ENCODE results near the gene CSNK1D.
A peak's percentile ranks its signal among the peaks of the same experiment; 100 is the strongest.

CSNK1D gene

DNA sequence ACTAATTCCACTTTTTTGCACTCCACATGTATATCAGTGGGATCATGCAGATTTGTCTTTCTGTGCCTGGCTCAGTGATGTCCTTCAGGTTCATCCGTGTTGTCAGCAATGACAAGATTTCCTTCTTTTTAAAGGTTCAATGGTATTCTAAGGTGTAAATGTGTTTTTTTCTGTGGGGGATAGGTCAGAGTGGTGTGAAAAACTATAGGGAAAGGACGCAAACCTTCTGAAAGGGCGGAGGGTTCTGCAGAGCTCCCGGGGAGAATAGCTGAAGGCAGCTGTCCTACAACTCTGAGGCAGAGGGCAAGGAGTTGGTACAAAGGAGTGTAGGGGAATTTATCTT, 21.9 kb upstream of the CSNK1D start:
- DNase-seq (ENCODE audit: low read depth in 3 of 3) = no peak

DNA sequence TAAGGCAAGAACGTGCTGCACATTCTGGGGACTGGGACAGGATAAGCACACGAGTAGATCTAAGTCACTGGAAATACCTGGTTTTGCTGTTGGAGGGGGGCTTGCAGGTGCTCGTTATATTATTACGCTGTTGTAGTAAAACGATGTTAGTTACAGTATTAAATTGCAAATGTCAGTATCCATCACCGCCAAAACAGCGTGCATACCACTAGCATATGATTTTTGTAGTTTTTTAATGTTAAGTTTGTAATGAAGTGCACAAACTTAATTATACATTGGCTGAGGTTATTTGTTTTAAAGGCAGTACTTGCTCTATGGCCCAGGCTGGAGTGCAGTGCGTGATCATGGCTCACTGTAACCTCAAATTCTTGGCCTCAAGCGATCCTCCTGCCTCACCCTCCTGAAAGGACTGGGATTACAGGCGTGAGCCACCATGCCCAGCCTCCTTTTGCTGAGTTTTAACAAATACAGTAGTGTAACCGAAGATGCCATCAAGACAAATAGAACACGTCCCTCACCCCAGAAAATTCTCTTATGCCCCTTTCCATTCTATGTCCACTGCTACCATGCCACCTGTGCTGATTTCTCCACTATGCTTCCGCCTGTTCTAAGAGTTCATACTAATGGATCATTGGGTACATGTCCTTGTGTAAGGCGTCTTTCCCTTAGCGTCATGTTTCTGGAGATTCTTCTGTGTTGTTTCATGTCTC, 20.7 kb upstream of the CSNK1D start:
- DNase-seq (ENCODE audit: low read depth in 3 of 3) = no peak

DNA sequence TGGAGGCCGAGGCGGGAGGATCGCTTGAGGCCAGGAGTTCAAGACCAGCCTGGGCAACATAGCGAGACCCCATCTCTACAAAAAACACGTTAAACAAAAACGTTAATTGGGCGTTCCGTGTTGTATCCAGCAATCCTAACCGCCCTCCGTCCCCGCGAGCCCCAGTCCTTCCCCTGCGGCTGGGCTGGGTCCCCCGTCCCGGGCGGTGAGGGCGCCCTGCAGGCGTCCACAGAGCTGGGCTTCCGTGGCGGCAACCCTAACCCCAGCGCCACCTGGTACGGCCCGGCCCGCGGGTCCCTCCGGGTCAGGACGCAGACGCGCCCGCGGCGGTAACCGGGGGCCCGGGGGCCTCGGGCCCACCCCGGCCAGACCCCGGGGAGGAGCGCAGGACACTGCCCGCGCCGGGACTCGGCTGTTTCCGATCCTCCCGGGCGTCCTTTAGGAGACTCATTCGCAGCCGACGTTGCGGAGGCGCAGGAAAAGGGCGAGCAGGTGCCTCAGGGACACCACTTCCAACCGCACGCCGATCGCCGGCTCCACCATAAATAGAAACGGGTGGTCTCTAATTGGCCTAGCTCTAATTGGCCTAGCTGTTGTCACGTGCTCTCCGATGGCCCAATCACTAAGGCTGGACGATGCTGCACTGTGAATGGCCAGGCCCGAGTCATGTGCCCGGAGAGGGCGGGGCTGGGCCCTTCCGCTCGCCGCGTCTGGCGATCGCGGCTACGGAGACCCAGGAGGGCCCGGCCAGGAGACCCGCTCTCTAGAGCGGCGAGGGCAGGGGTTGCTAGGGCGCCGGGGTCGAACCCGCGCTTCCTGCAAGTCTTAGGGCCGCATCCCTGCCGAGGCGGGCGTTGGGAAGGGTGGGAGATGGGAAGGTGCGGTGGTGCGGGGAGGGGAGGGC, 19.0 kb upstream of the CSNK1D start:
- peak; percentile 81 to 91 (median 85) for DNase-seq (ENCODE audit: low read depth in 3 of 3)

DNA sequence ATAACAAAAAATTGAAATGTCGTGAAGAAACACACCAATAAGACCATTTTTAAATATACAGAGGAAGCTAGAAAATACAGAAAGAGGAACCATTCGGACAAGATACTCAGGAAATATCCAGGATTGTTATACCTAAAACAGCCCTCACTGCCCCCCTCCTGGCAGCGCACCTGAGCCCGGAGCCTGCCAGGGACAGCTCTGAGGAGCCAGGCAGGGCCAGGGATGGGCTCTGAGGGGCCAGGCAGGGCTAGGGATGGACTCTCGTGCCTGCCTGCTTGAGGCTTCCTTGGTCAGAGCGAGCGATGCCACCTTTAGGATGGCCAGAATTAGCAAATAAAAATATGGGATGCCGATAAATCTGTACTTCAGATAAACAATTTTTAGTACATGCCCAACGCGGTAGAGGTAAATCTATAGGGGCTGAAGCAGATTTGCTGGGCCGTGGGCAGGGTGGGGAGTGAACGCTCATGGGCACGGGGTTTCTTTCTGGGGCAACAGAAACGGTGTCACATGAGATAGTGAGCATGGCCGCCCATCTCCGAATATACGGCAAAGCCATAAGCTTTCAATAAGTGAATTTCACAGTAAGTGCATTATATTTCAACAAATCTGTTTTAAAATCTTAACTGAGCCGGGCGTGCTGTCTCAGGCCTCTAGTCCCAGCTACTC, 18.2 kb upstream of the CSNK1D start:
- DNase-seq (ENCODE audit: low read depth in 3 of 3) = no peak

DNA sequence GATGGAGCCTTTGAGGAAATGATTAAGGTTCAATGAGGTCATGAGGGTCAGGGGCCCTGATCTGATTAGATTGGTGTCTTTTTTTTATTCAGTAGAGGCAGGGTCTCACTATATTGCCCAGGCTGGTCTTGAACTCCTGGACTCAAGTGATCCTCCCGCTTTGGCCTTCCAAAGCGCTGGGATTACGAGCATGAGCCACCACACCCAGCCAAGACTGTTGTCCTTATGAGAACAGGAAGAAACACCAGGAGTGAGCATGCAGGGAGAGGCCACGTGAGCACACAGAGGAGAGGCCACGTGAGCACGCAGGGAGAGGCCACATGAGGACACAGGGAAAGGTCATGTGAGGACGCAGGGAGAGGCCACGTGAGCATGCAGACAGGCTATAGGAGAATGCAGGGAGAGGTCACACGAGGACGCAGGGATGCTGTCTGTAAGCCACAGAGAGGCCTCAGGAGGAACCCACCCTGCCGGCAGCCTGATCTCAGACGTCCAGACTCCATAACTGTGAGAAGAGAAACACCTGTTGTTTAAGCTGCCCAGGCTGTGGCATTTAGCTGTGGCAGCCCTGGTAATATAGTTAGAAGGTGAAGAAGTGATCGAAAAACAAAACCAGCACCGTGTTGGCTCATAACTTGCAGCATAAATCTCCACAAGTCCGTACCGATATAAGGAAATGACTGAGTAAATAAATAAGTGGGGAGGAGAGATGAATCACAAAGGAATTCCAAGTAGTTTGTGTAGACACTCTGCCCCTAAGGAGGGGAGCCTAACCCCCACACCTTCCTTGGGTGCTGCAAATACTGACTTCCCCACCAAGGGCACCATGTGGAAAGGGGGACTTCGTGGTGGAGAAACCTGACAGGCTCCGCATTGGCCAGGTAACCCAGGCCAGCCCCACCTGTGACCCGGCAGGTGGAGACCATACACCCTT, 14.6 kb upstream of the CSNK1D start:
- no peak for DNase-seq (ENCODE audit: low read depth in 3 of 3)

DNA sequence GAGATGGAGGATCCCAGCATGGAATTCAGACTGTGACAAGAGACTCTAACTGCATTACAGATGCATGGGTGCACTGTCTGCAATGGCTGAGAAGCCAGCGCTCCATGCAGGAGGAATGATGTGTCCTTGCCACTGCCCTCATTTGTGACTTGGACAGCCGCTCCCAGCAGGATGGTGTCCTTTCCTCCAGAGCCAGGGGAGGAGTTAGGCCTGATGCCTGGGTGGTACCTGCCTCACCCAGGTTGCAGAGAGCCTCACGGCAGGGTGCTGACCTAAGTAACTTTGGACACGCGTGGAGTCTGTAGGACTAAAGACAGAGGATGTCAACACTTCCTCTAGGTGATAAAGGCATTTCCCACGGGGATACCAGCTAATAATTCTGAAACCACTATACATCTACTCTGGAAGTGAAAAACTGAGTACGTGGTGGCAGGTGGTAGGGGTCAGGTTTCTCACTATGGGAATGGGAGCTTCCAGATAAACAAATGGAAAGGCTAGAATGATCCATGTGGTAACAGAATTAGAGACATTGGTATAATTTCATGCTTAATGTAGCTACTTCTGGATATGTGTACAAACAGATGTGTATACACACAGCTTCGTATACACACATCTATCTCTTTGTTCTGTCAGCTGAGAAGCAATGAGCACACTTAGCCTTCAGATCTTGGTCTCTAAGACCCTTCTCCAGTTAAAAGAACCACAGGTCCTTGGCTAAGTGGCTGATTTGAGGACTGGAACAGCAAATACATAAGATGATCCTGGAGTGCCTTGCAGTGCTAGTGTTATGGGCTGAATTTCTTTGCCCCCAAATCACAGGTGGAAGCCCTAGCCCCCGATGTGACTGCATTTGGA, 13.7 kb upstream of the CSNK1D start:
- DNase-seq (ENCODE audit: low read depth in 3 of 3) = no peak

DNA sequence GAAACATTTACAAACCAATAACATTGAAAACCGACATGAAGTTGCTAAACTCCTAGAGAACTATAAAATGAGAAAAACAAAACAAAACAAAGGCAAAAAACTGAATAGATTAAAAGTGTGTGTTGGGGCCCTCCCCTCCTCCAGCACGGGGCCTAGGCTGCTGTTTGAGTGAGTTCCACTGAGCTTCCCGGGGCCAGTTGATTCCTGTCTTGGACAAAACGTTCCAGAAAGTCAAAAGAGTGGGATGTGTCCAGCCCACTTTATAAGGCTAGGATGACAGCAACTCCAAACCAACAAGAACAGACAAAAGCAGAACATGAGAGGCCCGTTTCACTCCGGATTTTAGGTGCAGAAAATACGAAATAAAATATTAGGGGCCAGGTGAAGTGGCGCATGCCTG, 11.6 kb upstream of the CSNK1D start:
- no peak for DNase-seq (ENCODE audit: low read depth in 3 of 3)

DNA sequence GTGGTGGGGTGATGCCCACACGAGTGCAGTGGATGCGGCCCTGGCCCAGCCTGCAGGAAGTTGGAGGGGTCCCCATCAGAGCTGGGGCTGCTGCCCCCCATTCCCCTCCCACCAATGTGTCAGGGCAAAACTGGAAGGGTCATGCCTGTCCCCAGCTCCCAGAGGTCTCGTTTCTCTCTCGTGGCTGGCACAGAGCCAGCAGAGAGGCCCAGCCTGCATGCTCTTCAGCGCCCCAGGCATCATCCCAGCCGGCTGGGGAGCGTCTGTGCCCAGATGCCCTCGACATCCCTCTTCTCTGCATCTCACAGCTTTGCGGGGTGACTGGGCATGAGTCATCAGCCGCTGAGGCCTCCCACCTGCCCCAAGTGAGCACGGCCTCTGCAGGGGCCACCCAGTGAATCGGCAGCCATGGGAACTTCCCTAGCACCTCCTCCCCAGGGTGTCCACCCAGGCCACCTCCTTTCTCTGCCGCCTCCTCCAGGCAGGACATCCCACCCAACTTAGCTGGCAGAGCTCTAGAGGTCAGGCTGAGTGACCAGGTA, 9.8 kb upstream of the CSNK1D start:
- DNase-seq (ENCODE audit: low read depth in 3 of 3) = peak in 1 of 3 experiments; percentile 67

DNA sequence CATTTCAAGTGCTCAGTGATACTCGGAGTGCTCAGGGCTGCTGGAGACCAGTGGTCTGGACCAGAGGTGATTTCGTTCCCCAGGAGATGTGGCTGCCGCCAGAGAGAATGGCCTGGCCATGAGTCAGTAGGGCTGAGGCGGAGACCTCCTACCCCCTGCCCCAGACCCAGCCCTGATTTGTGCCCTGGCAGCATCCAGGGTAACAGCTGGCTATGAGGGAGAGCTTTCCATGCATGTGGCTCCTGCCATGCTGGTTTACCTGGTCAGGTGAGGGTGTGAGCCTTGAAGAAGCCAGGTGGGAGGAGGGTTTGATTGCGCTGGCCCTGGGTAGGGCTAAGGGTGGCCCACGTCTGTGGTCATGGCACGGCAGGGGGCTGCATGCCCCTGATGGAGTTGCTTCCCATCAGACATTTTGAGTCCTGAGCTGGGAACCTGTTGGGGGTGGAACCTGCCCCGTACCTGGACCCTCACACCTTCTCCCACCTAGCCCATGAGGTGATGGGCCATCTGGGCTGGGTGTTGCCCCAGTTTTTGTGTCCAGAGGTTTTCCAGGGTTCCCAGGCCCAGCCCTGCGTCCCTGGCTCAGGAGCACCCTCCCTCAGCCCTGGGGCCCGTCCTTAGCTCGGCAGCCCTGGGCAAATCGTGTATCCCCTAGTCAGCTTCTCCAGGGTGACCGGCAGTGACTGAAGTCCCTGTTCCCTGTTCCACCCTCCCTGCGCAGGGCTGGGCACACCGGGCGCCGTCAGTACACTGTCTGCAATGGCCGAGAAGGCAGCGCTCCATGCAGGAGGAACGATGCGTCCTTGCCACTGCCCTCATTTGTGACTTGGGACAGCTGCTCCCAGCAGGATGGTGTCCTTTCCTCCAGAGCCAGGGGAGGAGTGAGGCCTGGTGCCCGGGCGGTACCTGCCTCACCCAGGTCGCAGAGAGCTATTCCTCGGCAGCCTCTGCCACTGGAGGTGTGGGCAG, 9.0 kb upstream of the CSNK1D start:
- no peak for DNase-seq (ENCODE audit: low read depth in 3 of 3)

DNA sequence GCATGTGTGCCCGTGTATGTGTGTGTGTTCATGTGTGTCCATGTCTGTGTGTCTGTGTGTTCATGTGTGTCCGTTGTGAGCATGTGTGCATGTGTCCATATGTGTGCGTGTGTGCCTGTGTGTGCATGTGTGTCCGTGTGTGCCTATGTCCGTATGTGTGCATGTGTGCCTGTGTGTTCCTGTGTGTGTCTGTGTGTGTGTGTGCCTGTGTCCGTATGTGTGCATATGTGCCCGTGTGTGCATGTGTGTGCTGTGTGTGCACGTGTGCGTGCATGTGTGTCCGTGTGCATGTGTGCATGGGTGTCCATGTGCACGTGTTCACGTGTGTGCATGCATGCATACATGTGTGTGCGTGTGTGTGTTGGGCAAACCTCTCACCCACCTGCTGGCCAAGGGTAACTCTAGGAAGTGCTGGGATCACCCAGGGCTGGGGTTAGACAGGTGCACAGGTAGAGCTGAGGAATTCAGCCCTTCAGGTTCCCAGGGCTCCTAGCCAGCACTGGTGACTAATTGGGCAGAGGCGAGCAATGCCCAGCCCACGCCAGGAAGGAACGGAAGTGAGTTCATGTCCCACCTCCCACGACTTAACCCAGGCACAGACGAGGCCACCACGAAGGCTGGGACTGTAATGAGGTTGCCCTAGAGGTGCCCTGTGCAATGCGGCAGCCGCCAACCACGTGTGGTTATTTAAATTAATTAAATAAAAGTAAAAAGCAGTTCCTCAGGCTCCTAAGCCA, 8.2 kb upstream of the CSNK1D start:
- DNase-seq (ENCODE audit: low read depth in 3 of 3) = peak in 1 of 3 experiments; percentile 57

DNA sequence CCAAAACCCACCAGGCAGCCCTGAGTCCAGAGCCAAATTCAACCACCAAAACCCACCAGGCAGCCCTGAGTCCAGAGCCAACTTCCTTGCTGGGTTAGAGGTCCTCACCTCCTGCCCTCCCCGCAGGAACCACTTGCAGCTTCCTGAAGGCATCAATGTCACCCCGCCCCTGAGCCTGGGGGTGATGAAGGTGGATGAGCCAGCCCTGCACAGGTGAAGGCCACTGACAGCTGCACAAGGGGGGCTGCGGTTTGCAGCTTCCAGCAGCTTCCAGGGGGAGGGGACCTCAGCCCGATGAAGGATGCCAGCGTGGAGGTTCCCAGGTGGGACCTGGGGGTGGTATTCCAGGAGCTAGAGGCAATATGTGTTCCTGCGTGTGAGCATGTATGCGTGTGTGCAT, 7.6 kb upstream of the CSNK1D start:
- no peak for DNase-seq (ENCODE audit: low read depth in 3 of 3)

DNA sequence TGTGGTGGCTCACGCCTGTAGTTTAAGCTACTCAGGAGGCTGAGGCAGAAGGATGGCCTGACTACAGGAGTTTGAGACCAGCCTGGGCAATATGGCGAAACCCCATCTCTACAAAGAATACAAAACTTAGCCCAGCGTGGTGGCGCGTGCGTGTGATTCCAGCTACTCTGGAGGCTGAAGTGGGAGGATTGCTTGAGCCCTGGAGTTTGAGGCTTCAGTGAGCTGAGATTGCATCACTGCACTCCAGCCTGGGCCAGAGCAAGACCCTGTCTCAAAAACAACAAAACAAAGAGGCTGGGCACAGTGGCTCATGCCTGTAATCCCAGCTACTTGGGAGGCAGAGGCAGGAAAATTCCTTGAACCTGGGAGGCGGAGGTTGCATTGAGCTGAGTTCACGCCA, 7.0 kb upstream of the CSNK1D start:
- DNase-seq (ENCODE audit: low read depth in 3 of 3) = no peak

DNA sequence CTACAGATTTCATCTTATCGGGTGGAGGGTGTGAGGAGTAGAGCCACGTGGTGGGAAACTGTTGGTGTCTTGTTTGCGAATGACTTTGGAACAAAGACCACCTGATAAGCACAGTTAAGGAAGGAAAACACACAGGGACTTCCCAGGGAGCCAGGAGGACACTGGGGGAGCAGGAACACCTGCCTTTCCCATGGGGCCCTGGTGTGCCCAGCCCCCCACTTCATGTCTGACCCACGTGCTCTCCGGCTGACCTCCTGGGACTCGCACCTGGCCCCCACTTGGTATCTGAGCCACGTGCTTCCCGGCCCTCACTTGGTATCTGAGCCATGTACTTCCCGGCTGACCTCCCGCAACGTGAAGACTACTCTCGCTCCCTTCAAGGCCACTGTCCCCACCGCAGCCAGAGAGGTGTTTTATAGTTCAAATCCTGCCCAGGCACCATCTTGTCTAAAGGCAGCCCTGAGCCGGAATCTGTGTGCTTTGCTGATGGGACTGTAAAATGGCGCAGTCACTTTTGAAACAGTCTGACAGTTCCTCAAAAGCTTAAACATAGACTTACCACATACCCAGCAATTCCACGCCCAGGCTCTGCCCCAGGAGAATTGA, 5.4 kb upstream of the CSNK1D start:
- DNase-seq (ENCODE audit: low read depth in 3 of 3) = no peak

DNA sequence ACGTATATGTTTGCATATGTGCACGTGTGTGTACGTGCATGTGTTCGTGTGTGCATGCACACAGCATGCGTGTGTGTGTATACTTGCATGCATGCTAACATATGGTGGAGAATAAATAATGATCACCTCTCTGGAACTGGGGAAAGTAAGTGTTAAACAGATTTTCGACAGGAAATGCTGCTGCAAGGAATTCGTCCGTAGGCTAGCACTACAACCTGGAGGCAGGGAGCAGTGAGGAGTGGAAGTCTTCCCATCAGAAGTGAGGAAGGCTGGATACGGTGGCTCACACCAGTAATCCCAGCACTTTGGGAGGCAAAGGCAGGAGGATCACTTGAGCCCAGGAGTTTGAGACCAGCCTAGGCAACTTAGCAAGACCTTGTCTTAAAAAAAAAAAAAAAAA, 4.8 kb upstream of the CSNK1D start:
- DNase-seq (ENCODE audit: low read depth in 3 of 3) = no peak

DNA sequence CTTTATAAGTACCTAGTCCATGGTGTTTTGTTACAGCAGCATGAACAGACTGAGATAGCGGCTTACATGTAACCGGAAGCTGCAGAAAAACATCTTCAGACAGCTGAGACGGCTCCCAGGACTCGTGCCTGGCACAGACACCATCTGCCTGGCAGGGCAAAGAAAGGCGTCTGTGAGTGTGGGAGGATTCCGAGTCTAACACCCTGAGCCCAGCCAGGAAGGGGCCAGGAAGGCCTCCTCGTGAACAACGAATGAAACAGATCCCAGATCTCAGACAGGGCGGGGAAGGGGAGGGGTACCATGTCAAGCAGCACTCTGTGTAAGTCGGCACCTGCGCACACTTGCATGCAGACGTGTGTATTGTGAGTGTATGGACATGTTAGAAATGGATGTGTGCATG, 4.4 kb upstream of the CSNK1D start:
- no peak for DNase-seq (ENCODE audit: low read depth in 3 of 3)

DNA sequence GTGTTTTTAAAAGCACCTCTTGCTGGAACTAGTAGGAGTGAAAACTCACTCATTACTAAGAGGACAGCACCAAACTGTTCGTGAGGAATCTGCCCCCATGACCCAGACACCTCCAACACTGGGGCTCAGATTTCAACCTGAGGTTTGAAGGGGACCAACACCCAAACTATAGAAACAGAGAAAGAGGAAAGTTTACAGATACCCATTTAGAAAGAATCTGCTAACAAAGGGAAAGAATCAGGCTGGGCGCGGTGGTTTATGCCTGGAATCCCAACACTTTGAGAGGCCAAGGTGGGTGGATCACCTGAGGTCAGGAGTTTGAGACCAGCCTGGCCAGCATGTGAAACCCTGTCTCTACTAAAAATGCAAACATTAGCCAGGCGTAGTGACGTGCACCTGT, 3.4 kb upstream of the CSNK1D start:
- DNase-seq (ENCODE audit: low read depth in 3 of 3) = no peak

DNA sequence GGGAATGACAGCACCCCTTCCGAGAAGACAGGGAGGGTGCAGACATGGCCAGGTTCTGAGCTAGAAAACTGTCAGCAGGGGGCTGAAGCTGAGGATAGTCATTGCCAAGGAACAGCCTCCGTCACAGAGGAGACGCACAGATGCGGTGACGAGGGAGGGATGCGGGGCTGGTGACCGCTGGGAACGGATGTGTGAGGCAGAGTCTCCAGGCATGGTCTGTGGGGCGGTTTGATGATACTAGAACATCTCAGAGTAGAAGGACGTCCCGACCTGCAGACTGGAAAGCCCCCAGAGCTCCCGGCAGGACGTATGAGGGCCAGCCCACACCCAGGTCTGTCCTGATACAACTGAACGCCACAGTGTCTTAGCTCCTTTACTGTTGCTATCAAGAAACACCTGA, 1.8 kb upstream of the CSNK1D start:
- no peak for DNase-seq (ENCODE audit: low read depth in 3 of 3)

Measured in stimulated activated CD4-positive, alpha-beta T cell treated with anti-CD3 and anti-CD28 coated beads, TNF-alpha, amount 100 ng/mL, for 24 hours (primary cell).